BE2C (cell line): ENCODE measurements around the gene FGFRL1.

Experiments used
- DNase-seq: peaks from one replicate; pipeline ENCODE4 v3.0.0-alpha.2; 2020
- H3K27me3 ChIP-seq: fragments of 250-450 bp; sonication (Bioruptor Pico); 2 replicates; pipeline ENCODE4 v1.5.1; 2020; ENCODE audit warnings: mild to moderate bottlenecking
- H3K36me3 ChIP-seq: fragments of 250-450 bp; sonication (Bioruptor Pico); 2 replicates; pipeline ENCODE4 v1.5.1; 2020; ENCODE audit warnings: mild to moderate bottlenecking
- H3K4me1 ChIP-seq: fragments of 250-450 bp; sonication (Bioruptor Pico); 2 replicates; pipeline ENCODE4 v1.5.1; 2020
- H3K4me3 ChIP-seq: 2 replicates; pipeline ENCODE4 v1.5.1; 2011; ENCODE audit warnings: low read depth, low read length
- H3K9me3 ChIP-seq: fragments of 250-450 bp; sonication (Bioruptor Pico); 2 replicates; pipeline ENCODE4 v1.5.1; 2020
- CTCF ChIP-seq: IDR thresholded peaks from 2 replicates; pipeline ENCODE4 v1.5.1; 2012; ENCODE audit warnings: mild to moderate bottlenecking, low read depth, low read length

FGFRL1 gene

GRCh38 chr4:989722-990471 is 21.5 kb upstream of the FGFRL1 start:
- no peak for TF ChIP-seq CTCF
- peak; percentile 11 for DNase-seq
- Histone ChIP-seq H3K9me3 (no peaks in the 10 kb centered on the region), H3K4me3 (no peak overlapping the region), H3K4me1 (no peaks in the 10 kb centered on the region), H3K36me3 (no peaks in the 10 kb centered on the region), H3K27me3 (peaks cover 14% of the 10 kb centered on the region)

- no peaks in the 10 kb centered on the region for H3K4me1 ChIP-seq
- peaks cover 18% of the 10 kb centered on the region for H3K27me3 ChIP-seq
- no peaks in the 10 kb centered on the region for H3K36me3 ChIP-seq
- TF ChIP-seq CTCF = no peak
- no peaks in the 10 kb centered on the region for H3K9me3 ChIP-seq
- no peak overlapping the region for H3K4me3 ChIP-seq
- DNase-seq = no peak
Measured at GRCh38 chr4:990746-991367, 20.6 kb upstream of the FGFRL1 start.

GRCh38 chr4:991451-992296 is 19.8 kb upstream of the FGFRL1 start:
- Histone ChIP-seq H3K36me3 (no peaks in the 10 kb centered on the region), H3K4me1 (no peaks in the 10 kb centered on the region), H3K9me3 (no peaks in the 10 kb centered on the region), H3K27me3 (peaks cover 21% of the 10 kb centered on the region), H3K4me3 (no peak overlapping the region)
- DNase-seq = no peak
- TF ChIP-seq CTCF = no peak

- H3K4me1 ChIP-seq = no peaks in the 10 kb centered on the region
- H3K9me3 ChIP-seq = no peaks in the 10 kb centered on the region
- no peaks in the 10 kb centered on the region for H3K36me3 ChIP-seq
- no peak overlapping the region for H3K4me3 ChIP-seq
- no peak for TF ChIP-seq CTCF
- peaks cover 21% of the 10 kb centered on the region for H3K27me3 ChIP-seq
- DNase-seq = no peak
Measured at GRCh38 chr4:992297-993110, 18.9 kb upstream of the FGFRL1 start.

- DNase-seq = no peak
- H3K36me3 ChIP-seq = no peaks in the 10 kb centered on the region
- no peak within 1 kb of the TSS for H3K4me3 ChIP-seq
- no peak for TF ChIP-seq CTCF
- no peaks in the 10 kb centered on the region for H3K4me1 ChIP-seq
- peaks cover 28% of the 10 kb centered on the region for H3K27me3 ChIP-seq
- no peaks in the 10 kb centered on the region for H3K9me3 ChIP-seq
Measured at GRCh38 chr4:993111-994029, 18.1 kb upstream of the FGFRL1 start, which contains the start of gene SLC26A1. Gene SLC26A1, minus strand, starts transcription at chr4:993404. Its CDS starts 1,701 bp downstream, at chr4:991703.
